Esophagus (tissue), 2 donors: ENCODE results near the gene CCDC50. TPM values are rescaled to one million over a fixed set of nuclear protein-coding genes. Genes with fewer than 3 reads are reported as not detected.

Experiments used
- H3K27ac ChIP-seq, 2 donors: one replicate each; pipeline ENCODE4 v1.5.1; 2013; ENCODE audit warnings: low read depth in 2 of 2, mild to moderate bottlenecking in 2 of 2, inconsistent platforms in 1 of 2, low read length in 1 of 2, moderate library complexity in 1 of 2
- H3K27me3 ChIP-seq, 2 donors: one replicate each; pipeline ENCODE4 v1.6.1; 2013; ENCODE audit warnings: low read length in 2 of 2, control low read depth in 1 of 2, mild to moderate bottlenecking in 1 of 2; ENCODE audit not compliant: insufficient read depth in 2 of 2, control insufficient read depth in 1 of 2
- H3K36me3 ChIP-seq, 2 donors: one replicate each; pipeline ENCODE4 v1.6.1; 2013; ENCODE audit warnings: low read length in 1 of 2; ENCODE audit not compliant: control insufficient read depth in 2 of 2, insufficient read depth in 2 of 2
- H3K4me1 ChIP-seq, 2 donors: one replicate each; pipeline ENCODE4 v1.6.1; 2013; ENCODE audit warnings: low read length in 1 of 2; ENCODE audit not compliant: control insufficient read depth in 2 of 2, insufficient read depth in 2 of 2
- H3K4me3 ChIP-seq, 2 donors: one replicate each; pipeline ENCODE4 v1.5.1; 2013; ENCODE audit warnings: low read length in 2 of 2, mild to moderate bottlenecking in 2 of 2, low read depth in 1 of 2, moderate library complexity in 1 of 2
- H3K9me3 ChIP-seq, 2 donors: one replicate each; pipeline ENCODE4 v1.6.1; 2013; ENCODE audit warnings: mild to moderate bottlenecking in 2 of 2, low read depth in 1 of 2, low read length in 1 of 2, moderate library complexity in 1 of 2; ENCODE audit not compliant: control insufficient read depth in 2 of 2, insufficient read depth in 1 of 2
- WGBS, 2 donors: extraction: QIAGEN DNeasy Blood & Tissue Kit; methylation state at CpG; one replicate each; pipeline ENCODE4 v1.1.7; 2013; 5-methylcytosine and 5-hydroxymethylcytosine counted together
- polyA plus RNA-seq, 2 donors: library from polyadenylated mRNA; stranded (reverse); fragments of 200-250 nt; gene quantifications; one replicate each; pipeline ENCODE4 v1.2.3, GENCODE V29; 2013
- donor health status: healthy with polysubstance abuse.
- donor health status: Bipolar disorder and iron deficiency.

The CCDC50 gene
- polyA plus RNA-seq, 2 donors = 12.8 to 14.9 TPM

DNA sequence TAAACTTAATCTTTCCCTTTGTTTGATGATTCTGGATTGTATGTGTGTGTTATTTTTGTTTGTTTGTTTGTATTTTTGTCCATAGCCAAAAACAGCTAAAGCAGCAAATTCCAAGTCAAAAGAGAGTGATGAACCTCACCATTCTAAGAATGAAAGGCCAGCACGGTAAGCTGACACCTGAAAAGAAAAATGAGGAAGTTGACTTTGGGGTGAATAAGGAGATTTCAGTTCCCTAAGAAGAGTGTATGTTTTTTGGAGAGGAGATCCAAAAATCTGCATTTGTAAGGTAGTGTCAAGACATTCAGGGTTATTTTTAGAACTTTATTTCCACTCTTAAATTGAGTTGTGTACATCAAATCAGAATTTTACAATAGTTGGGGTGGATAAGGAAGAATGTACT, 53.5 kb downstream of the CCDC50 start:
- H3K4me1 ChIP-seq = no peaks in the 10 kb centered on the region
- H3K27ac ChIP-seq = no peak overlapping the region
- 50 to 59% methylated on average over 1 of the region's 1 CpG for WGBS, 2 donors

DNA sequence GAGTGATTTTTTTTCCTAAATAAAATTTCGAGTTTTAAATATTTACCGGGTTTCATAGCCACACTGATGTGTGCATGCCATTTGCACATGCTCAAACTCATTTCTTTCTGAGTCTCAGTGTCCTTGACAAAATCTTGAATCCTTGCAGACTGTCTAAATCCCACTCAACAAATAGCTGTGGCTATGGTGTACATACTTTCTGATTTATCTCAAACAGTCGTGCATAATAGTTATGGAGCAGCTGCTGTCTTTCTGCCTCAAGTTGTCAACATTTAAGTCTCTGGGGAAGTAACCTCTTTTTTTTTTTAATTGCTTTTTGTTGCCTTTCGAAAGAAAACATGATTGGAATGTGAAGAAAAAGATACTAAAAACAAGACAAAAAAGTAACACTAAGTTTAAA, 53.9 kb downstream of the CCDC50 start:
- 62 to 67% methylated on average over 4 of the region's 4 CpGs for WGBS, 2 donors
- H3K27me3 ChIP-seq = no peaks in the 10 kb centered on the region
- H3K4me3 ChIP-seq = no peak overlapping the region
- no peaks in the 10 kb centered on the region for H3K4me1 ChIP-seq
- no peak overlapping the region for H3K27ac ChIP-seq
- H3K36me3 ChIP-seq = no peaks in the 10 kb centered on the region
- no peaks in the 10 kb centered on the region for H3K9me3 ChIP-seq

More for the DNA sequence above, 53.5 kb downstream of the CCDC50 start:
- Histone ChIP-seq H3K9me3 (no peaks in the 10 kb centered on the region), H3K27me3 (no peaks in the 10 kb centered on the region), H3K4me3 (no peak overlapping the region), H3K36me3 (no peaks in the 10 kb centered on the region)

- Histone ChIP-seq H3K9me3 (no peaks in the 10 kb centered on the region), H3K27me3 (no peaks in the 10 kb centered on the region), H3K4me3 (no peak overlapping the region), H3K27ac (no peak overlapping the region), H3K4me1 (no peaks in the 10 kb centered on the region), H3K36me3 (no peaks in the 10 kb centered on the region)
- 50 to 68% methylated on average over 3 of the region's 3 CpGs for WGBS, 2 donors
Observed at GRCh38 chr3:191385101-191385500, 55.9 kb downstream of the CCDC50 start.

GRCh38 chr3:191387441-191388077, 58.4 kb downstream of the CCDC50 start:
- Histone ChIP-seq H3K9me3 (no peaks in the 10 kb centered on the region), H3K36me3 (peaks cover 0 to 3% of the 10 kb centered on the region in 2 donors), H3K4me1 (no peaks in the 10 kb centered on the region), H3K27ac (no peak overlapping the region), H3K27me3 (no peaks in the 10 kb centered on the region), H3K4me3 (no peak overlapping the region)
- WGBS, 2 donors = 57 to 66% methylated on average over 1 of the region's 1 CpG

DNA sequence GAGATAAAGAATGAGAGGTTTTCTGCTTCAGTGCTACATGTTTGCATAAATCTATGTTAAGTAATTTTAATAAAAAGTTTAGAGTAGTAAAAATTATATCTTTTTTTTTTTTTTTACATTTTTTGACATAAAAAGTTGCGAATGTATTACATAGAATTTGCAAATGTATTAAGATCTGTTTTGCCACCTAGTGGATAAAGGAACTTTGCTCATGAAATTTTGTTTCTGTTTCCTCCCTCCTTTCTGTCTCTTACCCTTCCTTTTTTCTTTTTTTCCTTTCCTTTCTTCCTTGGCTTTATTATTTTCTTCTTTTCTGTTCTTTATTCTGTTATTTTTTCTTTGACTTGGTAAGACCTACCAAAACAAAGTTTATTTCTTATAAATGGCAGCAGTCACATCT, 59.6 kb downstream of the CCDC50 start:
- H3K27ac ChIP-seq = no peak overlapping the region
- peaks cover 0 to 3% of the 10 kb centered on the region in 2 donors for H3K36me3 ChIP-seq
- no peaks in the 10 kb centered on the region for H3K27me3 ChIP-seq
- H3K4me3 ChIP-seq = no peak overlapping the region
- H3K4me1 ChIP-seq = no peaks in the 10 kb centered on the region
- H3K9me3 ChIP-seq = no peaks in the 10 kb centered on the region
- 64 to 85% methylated on average over 1 of the region's 1 CpG for WGBS, 2 donors

DNA sequence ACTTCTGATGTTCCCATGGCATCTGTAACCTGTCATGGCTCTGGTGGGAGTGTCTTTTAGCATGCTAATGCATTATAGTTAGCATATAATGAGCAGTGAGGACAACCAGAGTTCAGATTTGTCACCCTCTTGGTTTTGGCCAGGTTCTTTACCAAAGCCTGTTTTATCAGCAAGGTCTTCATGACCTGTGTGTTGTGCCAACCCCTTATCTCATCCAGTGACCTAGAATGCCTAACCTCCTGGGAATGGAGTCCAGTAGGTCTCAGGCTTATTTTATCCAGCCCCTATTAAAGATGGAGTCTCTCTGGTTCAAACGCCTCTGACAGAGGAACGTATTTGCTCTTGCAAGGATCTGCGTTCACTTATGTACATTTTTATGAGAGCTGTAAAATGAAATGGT, 61.4 kb downstream of the CCDC50 start:
- Histone ChIP-seq H3K27ac (no peak overlapping the region), H3K27me3 (no peaks in the 10 kb centered on the region), H3K4me1 (no peaks in the 10 kb centered on the region), H3K36me3 (peaks cover 0 to 3% of the 10 kb centered on the region in 2 donors), H3K9me3 (no peaks in the 10 kb centered on the region), H3K4me3 (no peak overlapping the region)
- 94 to 98% methylated on average over 3 of the region's 3 CpGs for WGBS, 2 donors

GRCh38 chr3:191391861-191392808, 62.9 kb downstream of the CCDC50 start:
- 91 to 94% methylated on average over 2 of the region's 2 CpGs for WGBS, 2 donors
- peaks cover 0 to 3% of the 10 kb centered on the region in 2 donors for H3K36me3 ChIP-seq
- H3K9me3 ChIP-seq = no peaks in the 10 kb centered on the region
- no peak overlapping the region for H3K4me3 ChIP-seq
- no peaks in the 10 kb centered on the region for H3K4me1 ChIP-seq
- no peaks in the 10 kb centered on the region for H3K27me3 ChIP-seq
- no peak overlapping the region for H3K27ac ChIP-seq

DNA sequence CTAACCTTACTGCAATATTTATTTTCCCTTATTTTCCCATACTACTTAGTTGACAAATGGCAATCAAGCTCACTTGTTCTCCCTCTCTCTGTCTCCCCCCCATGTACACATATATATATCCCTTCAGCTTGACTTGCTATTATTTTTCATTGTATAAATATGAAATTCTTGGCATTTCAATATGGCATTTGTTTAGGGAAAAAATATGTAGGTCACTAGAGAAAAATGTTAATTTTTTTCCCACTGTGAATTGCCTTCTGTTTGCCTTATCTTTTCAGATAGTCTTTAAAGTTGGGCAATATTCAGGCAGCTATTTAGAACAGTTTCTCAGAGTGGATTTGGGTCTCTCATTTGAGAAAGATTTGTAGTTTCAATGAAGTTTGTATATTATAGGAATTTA, 64.0 kb downstream of the CCDC50 start:
- Histone ChIP-seq H3K27ac (no peak overlapping the region), H3K27me3 (no peaks in the 10 kb centered on the region), H3K4me1 (no peaks in the 10 kb centered on the region), H3K9me3 (no peaks in the 10 kb centered on the region), H3K4me3 (no peak overlapping the region), H3K36me3 (peaks cover 0 to 3% of the 10 kb centered on the region in 2 donors)

DNA sequence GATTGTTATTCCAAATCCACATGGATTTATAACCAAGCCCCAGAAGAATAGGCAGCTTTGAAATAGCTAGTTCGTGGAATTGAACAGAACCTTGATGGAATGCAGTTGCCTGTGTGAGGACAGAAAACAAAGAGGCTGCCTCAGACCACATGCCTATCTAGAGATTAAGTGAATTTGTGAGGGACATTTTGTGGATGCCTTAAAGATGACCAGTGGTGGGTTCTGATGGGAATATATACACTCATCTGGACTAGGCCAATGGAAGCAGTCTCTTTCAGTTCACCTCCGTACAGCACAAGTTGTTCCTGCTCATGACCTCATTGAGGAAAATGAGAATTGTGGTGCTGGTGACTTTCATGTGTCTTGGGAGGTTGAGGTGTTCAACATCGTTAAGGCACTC, 68.6 kb downstream of the CCDC50 start:
- no peak overlapping the region for H3K27ac ChIP-seq
- H3K4me1 ChIP-seq = no peaks in the 10 kb centered on the region
- H3K27me3 ChIP-seq = no peaks in the 10 kb centered on the region
- no peak overlapping the region for H3K4me3 ChIP-seq
- WGBS, 2 donors = 83 to 90% methylated on average over 3 of the region's 3 CpGs
- H3K36me3 ChIP-seq = no peaks in the 10 kb centered on the region
- no peaks in the 10 kb centered on the region for H3K9me3 ChIP-seq
